Measurements from ENCODE around the gene FAM89B. TPM values are rescaled to one million over a fixed set of nuclear protein-coding genes. Genes with fewer than 3 reads are reported as not detected.

Gene FAM89B
- total RNA-seq, 1 donor from 2014 or later: 47.5 TPM

DNA sequence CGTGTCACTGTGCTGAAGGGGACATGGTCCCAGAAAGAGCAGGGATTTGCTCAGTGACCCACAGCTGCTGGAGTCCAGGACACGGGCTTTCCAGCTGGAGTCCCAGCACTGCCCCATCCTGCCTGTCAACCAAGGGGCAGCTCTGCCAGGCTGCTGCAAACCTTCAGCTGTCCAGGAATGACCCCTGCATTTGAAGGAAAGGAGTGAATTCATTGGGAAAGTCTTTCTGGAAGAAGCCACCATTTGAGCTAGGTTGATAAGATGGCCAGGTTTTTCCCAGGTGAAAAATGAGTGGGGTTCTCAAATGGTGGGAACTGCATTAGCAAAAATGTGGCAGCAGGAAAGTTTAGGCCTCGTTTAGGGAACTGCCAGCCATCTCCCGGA is 13.9 kb downstream of the FAM89B start:
- Mint-ChIP-seq H3K36me3 (ENCODE audit: low read depth, unreplicated experiment) (peaks cover 11% of the 10 kb centered on the region), H3K27me3 (ENCODE audit: low read depth, unreplicated experiment) (peaks cover 46% of the 10 kb centered on the region), H3K27ac (ENCODE audit: unreplicated experiment) (peak overlapping the region; percentile 58), H3K9me3 (ENCODE audit: unreplicated experiment) (peaks cover 3% of the 10 kb centered on the region), H3K4me3 (ENCODE audit: unreplicated experiment) (no peak overlapping the region), H3K4me1 (ENCODE audit: low read depth, unreplicated experiment) (peaks cover 6% of the 10 kb centered on the region)
- Histone ChIP-seq H2AFZ (ENCODE audit: low read depth, low read length) (no peak overlapping the region), H3K4me1 (ENCODE audit: insufficient read depth, low read length) (peaks cover 7% of the 10 kb centered on the region), H3K9ac (ENCODE audit: low read length) (no peak overlapping the region), H3K4me2 (ENCODE audit: low read length) (no peak overlapping the region), H4K20me1 (ENCODE audit: insufficient read depth, low read length) (peaks cover 37% of the 10 kb centered on the region), H3K9me3 (ENCODE audit: insufficient read depth, low read depth, low read length) (no peaks in the 10 kb centered on the region), H3K4me3 (ENCODE audit: insufficient read depth, low read depth, low read length) (no peak overlapping the region), H3K27me3 (ENCODE audit: insufficient read depth, low read length) (peaks cover 5% of the 10 kb centered on the region), H3K27ac (ENCODE audit: low read depth, low read length) (no peak overlapping the region), H3K79me2 (ENCODE audit: insufficient read depth, low read length) (no peaks in the 10 kb centered on the region), H3K36me3 (ENCODE audit: insufficient read depth, low read length) (no peaks in the 10 kb centered on the region)
- FAIRE-seq: no peak
- no peak for DNase-seq (ENCODE audit: low read depth)
- TF ChIP-seq, protein P1, sequence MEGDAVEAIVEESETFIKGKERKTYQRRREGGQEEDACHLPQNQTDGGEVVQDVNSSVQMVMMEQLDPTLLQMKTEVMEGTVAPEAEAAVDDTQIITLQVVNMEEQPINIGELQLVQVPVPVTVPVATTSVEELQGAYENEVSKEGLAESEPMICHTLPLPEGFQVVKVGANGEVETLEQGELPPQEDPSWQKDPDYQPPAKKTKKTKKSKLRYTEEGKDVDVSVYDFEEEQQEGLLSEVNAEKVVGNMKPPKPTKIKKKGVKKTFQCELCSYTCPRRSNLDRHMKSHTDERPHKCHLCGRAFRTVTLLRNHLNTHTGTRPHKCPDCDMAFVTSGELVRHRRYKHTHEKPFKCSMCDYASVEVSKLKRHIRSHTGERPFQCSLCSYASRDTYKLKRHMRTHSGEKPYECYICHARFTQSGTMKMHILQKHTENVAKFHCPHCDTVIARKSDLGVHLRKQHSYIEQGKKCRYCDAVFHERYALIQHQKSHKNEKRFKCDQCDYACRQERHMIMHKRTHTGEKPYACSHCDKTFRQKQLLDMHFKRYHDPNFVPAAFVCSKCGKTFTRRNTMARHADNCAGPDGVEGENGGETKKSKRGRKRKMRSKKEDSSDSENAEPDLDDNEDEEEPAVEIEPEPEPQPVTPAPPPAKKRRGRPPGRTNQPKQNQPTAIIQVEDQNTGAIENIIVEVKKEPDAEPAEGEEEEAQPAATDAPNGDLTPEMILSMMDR (IDR thresholded peaks at IDR 0.05; ENCODE audit: insufficient read depth, low read depth, low read length): no peak
- TF ChIP-seq EZH2 (IDR thresholded peaks at IDR 0.05; ENCODE audit: insufficient read depth, low read length): no peak

GRCh38 chr11:65586676-65587075 is 14.3 kb downstream of the FAM89B start:
- H3K27ac ChIP-seq (ENCODE audit: low read depth, low read length): no peak overlapping the region
- no peak overlapping the region for H2AFZ ChIP-seq (ENCODE audit: low read depth, low read length)
- H3K9me3 ChIP-seq (ENCODE audit: insufficient read depth, low read depth, low read length): no peaks in the 10 kb centered on the region
- H3K36me3 ChIP-seq (ENCODE audit: insufficient read depth, low read length): no peaks in the 10 kb centered on the region
- peaks cover 8% of the 10 kb centered on the region for H3K4me1 ChIP-seq (ENCODE audit: insufficient read depth, low read length)
- no peak overlapping the region for H3K9ac ChIP-seq (ENCODE audit: low read length)
- H3K4me2 ChIP-seq (ENCODE audit: low read length): no peak overlapping the region
- Mint-ChIP-seq H3K4me3 (ENCODE audit: unreplicated experiment) (no peak overlapping the region), H3K27me3 (ENCODE audit: low read depth, unreplicated experiment) (peaks cover 44% of the 10 kb centered on the region), H3K27ac (ENCODE audit: unreplicated experiment) (peak overlapping the region; percentile 58), H3K4me1 (ENCODE audit: low read depth, unreplicated experiment) (peaks cover 6% of the 10 kb centered on the region), H3K36me3 (ENCODE audit: low read depth, unreplicated experiment) (peaks cover 10% of the 10 kb centered on the region), H3K9me3 (ENCODE audit: unreplicated experiment) (peaks cover 3% of the 10 kb centered on the region)
- H3K27me3 ChIP-seq (ENCODE audit: insufficient read depth, low read length): peaks cover 5% of the 10 kb centered on the region
- DNase-seq (ENCODE audit: low read depth) (no peak), FAIRE-seq (no peak)
- H3K79me2 ChIP-seq (ENCODE audit: insufficient read depth, low read length): no peaks in the 10 kb centered on the region
- no peak for TF ChIP-seq EZH2 (IDR thresholded peaks at IDR 0.05; ENCODE audit: insufficient read depth, low read length)
- TF ChIP-seq, protein P1 (IDR thresholded peaks at IDR 0.05; ENCODE audit: insufficient read depth, low read depth, low read length): no peak
- H3K4me3 ChIP-seq (ENCODE audit: insufficient read depth, low read depth, low read length): no peak overlapping the region
- peaks cover 37% of the 10 kb centered on the region for H4K20me1 ChIP-seq (ENCODE audit: insufficient read depth, low read length)

DNA sequence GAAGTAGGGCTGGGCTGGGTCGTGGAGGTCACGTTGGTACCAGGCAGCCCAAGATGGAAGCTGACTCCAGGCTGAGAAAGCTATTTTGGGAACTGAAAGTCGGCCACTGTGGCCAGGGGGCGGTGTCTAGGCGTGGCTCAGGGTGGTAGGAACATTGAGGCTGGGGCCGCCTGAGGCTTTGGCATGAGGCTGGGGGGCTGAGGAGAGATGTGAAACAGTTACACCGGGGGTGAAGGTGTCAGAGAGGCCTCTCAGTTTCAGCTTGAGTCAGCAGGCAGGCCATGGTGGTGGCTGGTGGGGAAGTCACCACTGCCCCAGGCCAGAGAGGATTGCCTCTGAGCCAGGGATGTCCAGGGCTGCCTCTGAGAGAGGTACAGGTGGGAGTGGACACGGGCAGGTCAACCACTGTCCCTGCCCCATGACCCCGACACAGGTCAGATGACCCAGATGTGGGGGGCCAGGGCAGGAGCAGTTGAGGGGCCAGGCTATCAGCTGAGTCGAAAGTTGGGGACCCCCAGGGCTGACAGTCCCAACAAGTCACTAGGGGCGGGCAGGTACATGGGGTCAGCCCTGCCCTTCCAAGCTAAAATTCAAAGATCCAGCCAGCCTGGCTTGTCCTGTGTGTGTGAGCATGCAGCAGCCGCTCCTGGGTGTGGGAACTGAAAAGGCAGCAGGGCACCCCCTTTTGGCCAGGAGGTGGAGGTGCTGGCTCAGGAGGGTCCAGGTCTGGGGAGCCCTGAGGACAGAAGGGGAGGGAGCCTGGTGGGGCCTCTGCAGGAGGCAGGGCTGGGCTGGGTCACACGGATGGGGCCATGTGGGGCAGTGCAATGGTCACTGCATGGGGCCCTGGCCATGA is 16.1 kb downstream of the FAM89B start:
- Mint-ChIP-seq H3K27me3 (ENCODE audit: low read depth, unreplicated experiment) (peaks cover 28% of the 10 kb centered on the region), H3K27ac (ENCODE audit: unreplicated experiment) (no peak overlapping the region), H3K4me3 (ENCODE audit: unreplicated experiment) (no peak overlapping the region), H3K36me3 (ENCODE audit: low read depth, unreplicated experiment) (no peaks in the 10 kb centered on the region), H3K4me1 (ENCODE audit: low read depth, unreplicated experiment) (peaks cover 6% of the 10 kb centered on the region), H3K9me3 (ENCODE audit: unreplicated experiment) (peaks cover 3% of the 10 kb centered on the region)
- no peak overlapping the region for H3K4me2 ChIP-seq (ENCODE audit: low read length)
- no peak overlapping the region for H3K4me3 ChIP-seq (ENCODE audit: insufficient read depth, low read depth, low read length)
- H4K20me1 ChIP-seq (ENCODE audit: insufficient read depth, low read length): peaks cover 32% of the 10 kb centered on the region
- no peaks in the 10 kb centered on the region for H3K79me2 ChIP-seq (ENCODE audit: insufficient read depth, low read length)
- H3K27ac ChIP-seq (ENCODE audit: low read depth, low read length): no peak overlapping the region
- H3K9ac ChIP-seq (ENCODE audit: low read length): no peak overlapping the region
- no peak overlapping the region for H2AFZ ChIP-seq (ENCODE audit: low read depth, low read length)
- no peak for FAIRE-seq
- peaks cover 11% of the 10 kb centered on the region for H3K4me1 ChIP-seq (ENCODE audit: insufficient read depth, low read length)
- DNase-seq (ENCODE audit: low read depth): no peak
- H3K9me3 ChIP-seq (ENCODE audit: insufficient read depth, low read depth, low read length): no peaks in the 10 kb centered on the region
- no peaks in the 10 kb centered on the region for H3K36me3 ChIP-seq (ENCODE audit: insufficient read depth, low read length)
- TF ChIP-seq, protein P1 (IDR thresholded peaks at IDR 0.05; ENCODE audit: insufficient read depth, low read depth, low read length): peak; percentile 20
- no peak for TF ChIP-seq EZH2 (IDR thresholded peaks at IDR 0.05; ENCODE audit: insufficient read depth, low read length)
- peaks cover 5% of the 10 kb centered on the region for H3K27me3 ChIP-seq (ENCODE audit: insufficient read depth, low read length)

Measured in astrocyte (in vitro differentiated cells and primary cell).